CD4-positive, alpha-beta memory T cell (primary cell): Measurements from ENCODE around the gene ANK2. TPM values are rescaled to one million over a fixed set of nuclear protein-coding genes. Genes with fewer than 3 reads are reported as not detected.

Source experiments
- CTCF ChIA-PET: fragments of 350-600 bp; sonication (Branson Sonifier 250); formaldehyde crosslinking; loops from one replicate; lab custom pipeline; 2021; ENCODE audit warnings: inconsistent platforms; ENCODE audit not compliant: partially characterized antibody; lab: Charles Lee
- POLR2A ChIA-PET: fragments of 350-600 bp; sonication (Branson Sonifier 250); formaldehyde crosslinking; loops from one replicate; lab custom pipeline; 2021; ENCODE audit not compliant: partially characterized antibody; lab: Charles Lee
- DNase-seq, 5 donors: peaks; one replicate each; pipeline versions ENCODE4 v3.0.0 to v3.0.0-alpha.2; 2020 to 2022; ENCODE audit warnings: mixed read lengths in 1 of 5
- H3K27ac ChIP-seq: one replicate; pipeline ENCODE4 v1.7.0; 2013; ENCODE audit warnings: low read depth, low read length
- H3K27me3 ChIP-seq: 2 replicates; pipeline ENCODE4 v1.7.0; 2013; ENCODE audit warnings: mild to moderate bottlenecking, low read length, moderate library complexity; ENCODE audit not compliant: insufficient read depth
- H3K36me3 ChIP-seq: 2 replicates; pipeline ENCODE4 v1.7.0; 2013; ENCODE audit warnings: mild to moderate bottlenecking, low read length, moderate library complexity; ENCODE audit not compliant: insufficient read depth
- H3K4me1 ChIP-seq: 2 replicates; pipeline ENCODE4 v1.7.0; 2013; ENCODE audit warnings: mild to moderate bottlenecking, low read length, moderate library complexity; ENCODE audit not compliant: insufficient read depth
- H3K4me3 ChIP-seq, 2 donors: one replicate each; pipeline ENCODE4 v1.7.0; 2013; ENCODE audit warnings: low read length in 2 of 2, mild to moderate bottlenecking in 1 of 2
- H3K9me3 ChIP-seq, 2 donors: one replicate each; pipeline ENCODE4 v1.7.0; 2013; ENCODE audit warnings: low read length in 2 of 2, control low read depth in 1 of 2; ENCODE audit not compliant: control insufficient read depth in 1 of 2
- H3K27ac Mint-ChIP-seq, 7 donors: one replicate each; pipeline ENCODE4 v1.8.0; 2020 to 2021; ENCODE audit warnings: mixed read lengths in 7 of 7, mild to moderate bottlenecking in 6 of 7, inconsistent platforms in 3 of 7, moderate library complexity in 3 of 7
- H3K27me3 Mint-ChIP-seq, 2 donors: one replicate each; pipeline ENCODE4 v1.8.0; 2020 to 2021; ENCODE audit warnings: mixed read lengths in 2 of 2
- H3K36me3 Mint-ChIP-seq, 2 donors: one replicate each; pipeline ENCODE4 v1.8.0; 2020 to 2021; ENCODE audit warnings: mixed read lengths in 2 of 2, inconsistent platforms in 1 of 2, mild to moderate bottlenecking in 1 of 2
- H3K4me1 Mint-ChIP-seq, 4 donors: one replicate each; pipeline ENCODE4 v1.8.0; 2020 to 2021; ENCODE audit warnings: mixed read lengths in 4 of 4, mild to moderate bottlenecking in 1 of 4
- H3K4me3 Mint-ChIP-seq, 8 donors: one replicate each; pipeline ENCODE4 v1.8.0; 2020 to 2021; ENCODE audit warnings: mixed read lengths in 8 of 8, mild to moderate bottlenecking in 7 of 8, moderate library complexity in 6 of 8, inconsistent platforms in 3 of 8
- H3K9me3 Mint-ChIP-seq, 8 donors: one replicate each; pipeline ENCODE4 v1.8.0; 2020 to 2021; ENCODE audit warnings: mixed read lengths in 8 of 8, mild to moderate bottlenecking in 5 of 8, inconsistent platforms in 3 of 8, moderate library complexity in 1 of 8
- intact Hi-C: fragments of 100-400 bp; cut with micrococcal nuclease; formaldehyde crosslinking; loops from one replicate; pipeline ENCODE4 v1.15.1; 2023
- polyA plus RNA-seq, 2 donors: library from polyadenylated mRNA; unstranded; fragments of 300-500 nt; fragmentation: Illumina TruSeq; gene quantifications; one replicate each; pipeline ENCODE4 v1.2.3, GENCODE V29; 2021
- total RNA-seq, 2 experiments: library from RNA; stranded (reverse); gene quantifications; one replicate each; pipeline ENCODE4 v1.2.3, GENCODE V29; 2021

The ANK2 gene
- total and polyA plus RNA-seq, 4 experiments from 2014 or later, result not detected

DNA sequence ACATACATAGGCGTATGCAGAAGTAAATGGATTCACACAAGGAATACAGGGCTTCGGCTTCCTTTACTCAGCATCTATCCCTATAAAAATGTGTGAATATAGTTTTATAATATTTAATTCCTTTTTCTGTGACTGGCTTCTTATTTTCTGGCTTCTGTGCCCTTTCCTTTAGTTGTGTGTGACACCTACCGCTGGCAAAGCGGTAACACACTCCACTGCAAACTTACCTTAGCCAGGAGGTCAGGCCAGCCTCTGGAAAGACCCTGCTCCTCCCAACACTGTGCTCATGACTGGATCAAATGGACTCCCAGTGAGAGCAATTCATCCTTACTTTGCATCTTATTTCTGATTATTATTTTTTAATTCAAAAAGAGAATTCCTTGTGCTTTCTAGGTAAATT, 244.2 kb downstream of the ANK2 start:
- Mint-ChIP-seq H3K27ac (no peak overlapping the region), H3K4me3 (no peak overlapping the region), H3K27me3 (peaks cover 1 to 4% of the 10 kb centered on the region in 2 donors), H3K36me3 (no peaks in the 10 kb centered on the region), H3K4me1 (no peaks in the 10 kb centered on the region), H3K9me3 (peaks cover 0 to 3% (median 0%) of the 10 kb centered on the region in 8 donors)
- Histone ChIP-seq H3K36me3 (no peaks in the 10 kb centered on the region), H3K27me3 (no peaks in the 10 kb centered on the region), H3K4me3 (no peak overlapping the region), H3K9me3 (no peaks in the 10 kb centered on the region), H3K4me1 (no peaks in the 10 kb centered on the region), H3K27ac (no peak overlapping the region)
- no peak for DNase-seq
- ChIA-PET POLR2A (no interaction called here), CTCF (no interaction called here)
- intact Hi-C loops, result no loop called here

GRCh38 chr4:113294908-113295307, 245.5 kb downstream of the ANK2 start:
- Histone ChIP-seq H3K4me1 (no peaks in the 10 kb centered on the region), H3K9me3 (no peaks in the 10 kb centered on the region), H3K36me3 (no peaks in the 10 kb centered on the region), H3K4me3 (no peak overlapping the region), H3K27ac (no peak overlapping the region), H3K27me3 (no peaks in the 10 kb centered on the region)
- Mint-ChIP-seq H3K27ac (no peak overlapping the region), H3K36me3 (no peaks in the 10 kb centered on the region), H3K9me3 (peaks cover 0 to 3% (median 0%) of the 10 kb centered on the region in 8 donors), H3K4me1 (no peaks in the 10 kb centered on the region), H3K4me3 (no peak overlapping the region), H3K27me3 (peaks cover 1 to 4% of the 10 kb centered on the region in 2 donors)
- POLR2A ChIA-PET, result no interaction called here
- CTCF ChIA-PET, result no interaction called here
- intact Hi-C loops, result no loop called here
- DNase-seq, result no peak

DNA sequence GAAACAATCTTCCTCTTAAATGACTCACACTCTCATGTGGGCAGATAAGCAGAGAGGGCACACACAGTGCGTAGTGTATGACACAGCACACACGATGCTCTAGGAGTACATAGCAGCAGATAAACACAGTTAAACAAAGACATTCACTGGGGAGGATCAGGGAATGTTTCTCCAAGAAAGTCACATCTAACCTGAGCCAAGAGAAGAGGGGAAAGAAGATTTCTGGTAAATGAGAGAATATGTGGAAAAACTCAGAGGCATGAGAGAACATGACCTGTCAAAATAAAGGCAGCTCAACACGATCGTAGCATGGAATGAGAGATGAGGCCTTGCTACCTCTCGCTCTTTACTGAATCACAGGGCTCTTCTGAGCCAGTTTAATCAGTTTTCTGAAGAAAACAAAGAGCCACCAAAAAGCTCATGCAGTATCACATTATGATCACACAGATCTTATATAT, 251.0 kb downstream of the ANK2 start:
- Histone ChIP-seq H3K27me3 (no peaks in the 10 kb centered on the region), H3K36me3 (no peaks in the 10 kb centered on the region), H3K4me1 (no peaks in the 10 kb centered on the region), H3K27ac (no peak overlapping the region), H3K9me3 (no peaks in the 10 kb centered on the region), H3K4me3 (no peak overlapping the region)
- ChIA-PET POLR2A (no interaction called here), CTCF (no interaction called here)
- intact Hi-C loops, result no loop called here
- peaks cover 0 to 3% (median 0%) of the 10 kb centered on the region in 8 donors for H3K9me3 Mint-ChIP-seq
- no peak overlapping the region for H3K4me3 Mint-ChIP-seq
- H3K36me3 Mint-ChIP-seq, result no peaks in the 10 kb centered on the region
- H3K4me1 Mint-ChIP-seq, result no peaks in the 10 kb centered on the region
- no peak overlapping the region for H3K27ac Mint-ChIP-seq
- no peak for DNase-seq
- peaks cover 0 to 3% of the 10 kb centered on the region in 2 donors for H3K27me3 Mint-ChIP-seq

DNA sequence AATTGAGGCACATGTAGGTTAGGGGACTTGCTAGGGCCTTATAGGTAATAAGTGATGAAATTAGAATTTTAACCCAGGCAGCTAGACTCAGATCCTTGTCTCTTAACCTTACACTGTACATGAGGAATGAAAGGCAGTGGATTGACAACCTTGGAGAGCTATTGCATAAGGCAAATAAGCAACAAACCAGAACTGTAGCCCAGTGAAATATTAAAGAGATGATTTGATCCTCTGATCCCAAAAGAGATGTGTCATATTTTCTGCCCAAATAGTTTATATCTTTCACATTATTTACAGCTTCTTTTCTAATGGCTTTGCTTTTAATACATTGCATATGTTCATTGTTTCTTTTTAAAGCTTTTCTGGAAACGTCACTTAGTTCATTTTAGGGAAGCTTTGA, 252.6 kb downstream of the ANK2 start:
- Mint-ChIP-seq H3K9me3 (peaks cover 0 to 3% (median 0%) of the 10 kb centered on the region in 8 donors), H3K4me1 (no peaks in the 10 kb centered on the region), H3K4me3 (no peak overlapping the region), H3K27me3 (peaks cover 1 to 3% of the 10 kb centered on the region in 2 donors), H3K27ac (no peak overlapping the region), H3K36me3 (no peaks in the 10 kb centered on the region)
- Histone ChIP-seq H3K27ac (no peak overlapping the region), H3K36me3 (no peaks in the 10 kb centered on the region), H3K9me3 (no peaks in the 10 kb centered on the region), H3K27me3 (no peaks in the 10 kb centered on the region), H3K4me1 (no peaks in the 10 kb centered on the region), H3K4me3 (no peak overlapping the region)
- intact Hi-C loops, result no loop called here
- no peak for DNase-seq
- ChIA-PET POLR2A (no interaction called here), CTCF (interaction anchor here (0.5 to 1.2 kb wide), 2 partner anchors 10 to 378 kb away, joined by 3 read pairs; no protein-coding TSS in a partner anchor)

DNA sequence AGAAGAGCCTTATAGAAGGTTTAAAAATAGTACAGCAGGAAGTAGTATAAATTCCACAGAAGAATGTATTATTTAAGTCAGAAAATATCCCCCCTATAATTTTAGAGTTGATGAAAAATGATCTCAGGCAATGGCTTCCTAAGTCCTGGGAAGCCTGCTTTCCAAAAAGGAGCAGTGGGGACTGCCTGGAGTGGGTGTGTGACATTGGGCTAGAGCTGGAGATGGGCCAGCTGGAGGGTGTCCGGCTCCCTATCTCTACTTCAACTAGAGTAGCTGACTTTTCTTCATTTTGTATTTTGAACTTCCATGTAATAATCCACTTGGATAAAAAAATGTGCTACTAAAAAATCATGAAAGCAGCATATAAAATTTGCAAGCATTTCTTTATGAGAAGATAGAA, 253.9 kb downstream of the ANK2 start:
- Histone ChIP-seq H3K4me1 (no peaks in the 10 kb centered on the region), H3K4me3 (no peak overlapping the region), H3K9me3 (no peaks in the 10 kb centered on the region), H3K27ac (no peak overlapping the region), H3K27me3 (no peaks in the 10 kb centered on the region), H3K36me3 (no peaks in the 10 kb centered on the region)
- Mint-ChIP-seq H3K4me3 (no peak overlapping the region), H3K9me3 (peaks cover 0 to under 1% (median 0%) of the 10 kb centered on the region in 8 donors), H3K4me1 (no peaks in the 10 kb centered on the region), H3K27ac (no peak overlapping the region), H3K36me3 (no peaks in the 10 kb centered on the region), H3K27me3 (peaks cover 2 to 3% of the 10 kb centered on the region in 2 donors)
- no peak for DNase-seq
- POLR2A ChIA-PET, result no interaction called here
- CTCF ChIA-PET, result interaction anchor here (1.2 kb wide), 1 partner anchor 12 kb away, joined by 3 read pairs; no protein-coding TSS in a partner anchor
- intact Hi-C loops, result no loop called here

GRCh38 chr4:113311047-113311446, 261.6 kb downstream of the ANK2 start:
- no peaks in the 10 kb centered on the region for H3K27me3 ChIP-seq
- no peaks in the 10 kb centered on the region for H3K36me3 Mint-ChIP-seq
- H3K36me3 ChIP-seq, result no peaks in the 10 kb centered on the region
- no peak overlapping the region for H3K4me3 ChIP-seq
- no peaks in the 10 kb centered on the region for H3K4me1 ChIP-seq
- no peak overlapping the region for H3K27ac Mint-ChIP-seq
- no peaks in the 10 kb centered on the region for H3K9me3 ChIP-seq
- no peaks in the 10 kb centered on the region for H3K9me3 Mint-ChIP-seq
- no peak for DNase-seq
- H3K27me3 Mint-ChIP-seq, result peaks cover 0 to 7% of the 10 kb centered on the region in 2 donors
- POLR2A ChIA-PET, result no interaction called here
- H3K4me1 Mint-ChIP-seq, result no peaks in the 10 kb centered on the region
- no peak overlapping the region for H3K4me3 Mint-ChIP-seq
- intact Hi-C loops, result no loop called here
- no peak overlapping the region for H3K27ac ChIP-seq
- CTCF ChIA-PET, result no interaction called here

DNA sequence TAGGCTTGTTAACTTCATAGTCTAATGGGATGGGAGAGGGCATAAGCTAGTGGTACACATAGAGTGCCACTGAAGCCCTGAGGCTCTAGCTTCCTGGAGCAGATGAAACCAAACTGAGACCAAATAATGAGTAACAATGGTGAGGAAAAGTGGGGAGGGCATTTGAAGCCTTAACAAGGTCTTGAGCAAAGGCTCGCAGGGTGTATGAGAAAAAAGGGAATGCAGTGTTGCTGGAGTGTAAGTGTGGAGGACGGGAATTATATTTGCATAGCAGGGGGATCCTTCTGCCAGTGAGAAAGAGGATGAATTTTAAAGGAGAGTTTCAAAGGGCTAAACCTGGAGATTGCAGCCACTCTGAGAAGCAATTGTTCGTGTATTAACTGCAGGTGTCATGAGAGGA, 263.1 kb downstream of the ANK2 start:
- no peak overlapping the region for H3K4me3 ChIP-seq
- intact Hi-C loops, result no loop called here
- Mint-ChIP-seq H3K9me3 (no peaks in the 10 kb centered on the region), H3K36me3 (no peaks in the 10 kb centered on the region), H3K27ac (no peak overlapping the region), H3K4me1 (peaks cover 6 to 10% (median 8%) of the 10 kb centered on the region in 4 donors), H3K27me3 (peaks cover 0 to 6% of the 10 kb centered on the region in 2 donors), H3K4me3 (no peak overlapping the region)
- ChIA-PET POLR2A (no interaction called here), CTCF (interaction anchor here (0.7 kb wide), 1 partner anchor 813 kb away, joined by 3 read pairs; no protein-coding TSS in a partner anchor)
- H3K4me1 ChIP-seq, result no peaks in the 10 kb centered on the region
- DNase-seq, result no peak
- no peaks in the 10 kb centered on the region for H3K36me3 ChIP-seq
- no peak overlapping the region for H3K27ac ChIP-seq
- no peaks in the 10 kb centered on the region for H3K9me3 ChIP-seq
- no peaks in the 10 kb centered on the region for H3K27me3 ChIP-seq
